Mucosa of rectum (tissue), 2 donors: ENCODE data around the gene NPFF.

Source experiments
- H3K27ac ChIP-seq, 2 donors: one replicate each; pipeline ENCODE4 v1.7.0; 2013; ENCODE audit warnings: inconsistent platforms in 2 of 2, low read depth in 2 of 2, low read length in 2 of 2
- H3K27me3 ChIP-seq, 2 donors: one replicate each; pipeline ENCODE4 v1.7.0; 2013; ENCODE audit warnings: low read length in 2 of 2; ENCODE audit not compliant: control insufficient read depth in 2 of 2, insufficient read depth in 2 of 2
- H3K36me3 ChIP-seq, 2 donors: one replicate each; pipeline ENCODE4 v1.7.0; 2013; ENCODE audit warnings: low read length in 2 of 2; ENCODE audit not compliant: control insufficient read depth in 2 of 2, insufficient read depth in 2 of 2
- H3K4me1 ChIP-seq, 2 donors: one replicate each; pipeline ENCODE4 v1.7.0; 2013; ENCODE audit warnings: low read length in 2 of 2, mild to moderate bottlenecking in 1 of 2; ENCODE audit not compliant: control insufficient read depth in 2 of 2, insufficient read depth in 2 of 2
- H3K4me3 ChIP-seq, 2 donors: one replicate each; pipeline ENCODE4 v1.7.0; 2013; ENCODE audit warnings: low read length in 2 of 2
- H3K9ac ChIP-seq, 2 donors: one replicate each; pipeline ENCODE4 v1.7.0; 2013; ENCODE audit warnings: low read length in 2 of 2, low read depth in 1 of 2, mild to moderate bottlenecking in 1 of 2
- H3K9me3 ChIP-seq, 2 donors: one replicate each; pipeline ENCODE4 v1.7.0; 2013; ENCODE audit warnings: low read length in 2 of 2; ENCODE audit not compliant: control insufficient read depth in 2 of 2
- donor health status: healthy.
- donor health status: Normal muscosa, but diverticular disease.

Gene NPFF

DNA sequence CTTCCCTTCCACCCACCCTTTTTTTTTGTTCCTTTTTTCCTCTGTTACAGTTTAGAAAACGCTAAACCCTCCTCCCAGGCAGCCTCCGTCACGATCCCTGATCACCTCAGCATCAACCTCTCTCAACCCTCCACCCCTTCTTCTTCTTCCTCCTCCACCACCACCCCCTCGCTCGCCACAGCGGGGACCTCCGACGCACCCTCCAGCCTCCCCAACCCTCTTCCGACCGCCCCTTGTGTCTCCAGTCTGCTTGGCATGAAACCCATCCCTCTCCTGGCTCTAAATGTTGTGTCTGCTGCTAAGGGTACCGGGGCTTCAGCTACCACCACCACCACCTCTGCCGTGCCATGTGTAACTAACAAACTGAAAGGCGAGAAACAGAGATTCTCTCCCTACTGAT lies 32.5 kb downstream of the NPFF start:
- H3K4me1 ChIP-seq: peaks cover 6 to 12% of the 10 kb centered on the region in 2 donors
- peaks cover 83 to 86% of the 10 kb centered on the region in 2 donors for H3K36me3 ChIP-seq
- H3K27ac ChIP-seq: peak overlapping the region in 1 of 2 donors; percentile 45
- no peak overlapping the region for H3K4me3 ChIP-seq
- H3K9ac ChIP-seq: no peak overlapping the region
- H3K9me3 ChIP-seq: no peaks in the 10 kb centered on the region
- no peaks in the 10 kb centered on the region for H3K27me3 ChIP-seq

DNA sequence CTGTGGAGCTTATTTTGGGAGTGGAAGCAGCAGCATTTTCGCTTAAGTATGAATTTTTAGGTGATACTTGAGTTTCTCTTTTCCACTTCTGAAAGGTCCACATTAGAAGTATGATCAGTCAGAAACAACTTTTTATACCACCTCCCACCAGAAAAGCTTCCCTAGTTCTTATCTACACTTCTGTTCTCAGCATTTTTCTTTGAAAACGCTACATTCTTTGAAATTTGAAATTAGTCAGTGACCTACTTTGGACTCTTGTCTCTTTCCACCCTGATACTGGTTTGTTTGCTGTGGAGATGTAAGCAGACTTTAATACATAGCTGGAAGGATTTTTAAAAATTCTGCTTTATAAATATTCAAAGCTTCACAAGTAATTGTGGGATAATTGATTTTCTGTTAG lies 33.2 kb downstream of the NPFF start:
- peaks cover 6 to 12% of the 10 kb centered on the region in 2 donors for H3K4me1 ChIP-seq
- H3K9me3 ChIP-seq: no peaks in the 10 kb centered on the region
- H3K27ac ChIP-seq: peak overlapping the region in 1 of 2 donors; percentile 43
- H3K9ac ChIP-seq: no peak overlapping the region
- no peaks in the 10 kb centered on the region for H3K27me3 ChIP-seq
- H3K36me3 ChIP-seq: peaks cover 84 to 85% of the 10 kb centered on the region in 2 donors
- no peak overlapping the region for H3K4me3 ChIP-seq

DNA sequence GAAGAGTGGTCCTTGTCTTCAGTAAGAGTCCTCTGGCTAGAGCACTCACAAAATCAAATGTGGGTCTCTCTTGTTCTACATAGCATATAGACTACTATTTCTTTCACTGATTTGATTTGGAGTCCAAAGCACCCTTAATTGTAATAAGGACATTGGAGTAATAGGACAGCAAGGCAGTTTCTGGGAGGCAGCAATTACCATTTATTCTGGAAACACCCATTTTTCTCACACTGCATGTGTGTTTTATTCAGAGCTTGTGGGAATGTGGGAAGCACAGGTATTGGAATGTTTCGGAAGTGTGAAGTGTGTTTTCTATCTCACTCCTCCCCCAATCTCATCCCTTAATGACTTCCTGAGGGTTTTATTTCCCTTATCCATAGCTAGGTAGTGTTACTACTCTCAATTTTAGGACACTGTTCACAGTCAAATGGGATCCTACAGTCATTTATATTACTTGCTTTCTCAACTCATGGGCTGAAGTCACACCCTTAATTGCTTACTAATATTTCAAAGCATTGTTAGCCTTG lies 35.2 kb downstream of the NPFF start:
- Histone ChIP-seq H3K9ac (no peak overlapping the region), H3K9me3 (no peaks in the 10 kb centered on the region), H3K27me3 (no peaks in the 10 kb centered on the region), H3K36me3 (peaks cover 89 to 90% of the 10 kb centered on the region in 2 donors), H3K4me1 (peaks cover 6 to 12% of the 10 kb centered on the region in 2 donors), H3K4me3 (no peak overlapping the region), H3K27ac (no peak overlapping the region)

DNA sequence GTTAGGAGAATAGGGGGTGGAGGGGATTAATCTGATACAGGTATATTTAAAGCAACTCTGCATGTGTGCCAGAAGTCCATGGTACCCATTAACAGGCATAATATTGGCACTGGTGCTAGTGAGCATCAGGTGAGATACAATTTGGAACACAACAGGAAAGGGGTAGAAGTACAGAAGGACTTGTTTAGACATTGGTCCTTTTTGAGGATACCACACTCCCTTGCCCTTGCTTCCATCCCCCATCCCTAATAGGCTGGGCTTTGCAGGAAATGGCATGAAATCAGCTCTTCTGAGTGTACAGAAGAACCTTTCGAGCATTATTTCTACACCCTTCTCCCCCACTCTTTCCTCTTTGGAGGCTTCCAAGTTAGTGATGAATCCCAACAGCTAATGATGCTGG lies 39.0 kb downstream of the NPFF start:
- Histone ChIP-seq H3K4me3 (no peak overlapping the region), H3K9me3 (no peaks in the 10 kb centered on the region), H3K27me3 (no peaks in the 10 kb centered on the region), H3K4me1 (no peaks in the 10 kb centered on the region), H3K9ac (no peak overlapping the region), H3K36me3 (peaks cover 89 to 91% of the 10 kb centered on the region in 2 donors), H3K27ac (no peak overlapping the region)

DNA sequence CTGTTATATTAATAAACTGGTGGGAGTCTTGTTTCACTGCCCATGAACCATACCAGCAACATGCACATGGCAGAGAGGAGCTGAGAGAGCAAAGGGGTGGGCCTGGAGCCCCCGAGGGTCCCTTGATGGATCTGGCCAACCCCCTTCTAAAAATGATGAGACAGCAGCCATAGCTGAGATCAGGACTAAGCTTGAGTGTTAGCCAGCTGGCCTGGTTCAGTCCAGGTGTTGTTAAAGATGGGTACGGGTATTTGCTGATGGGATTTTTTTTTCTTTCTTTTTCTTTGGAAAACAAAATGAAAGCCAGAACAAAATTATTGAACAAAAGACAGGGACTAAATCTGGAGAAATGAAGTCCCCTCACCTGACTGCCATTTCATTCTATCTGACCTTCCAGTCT lies 39.4 kb downstream of the NPFF start:
- H3K9ac ChIP-seq: no peak overlapping the region
- H3K27ac ChIP-seq: no peak overlapping the region
- no peaks in the 10 kb centered on the region for H3K9me3 ChIP-seq
- peaks cover 91 to 94% of the 10 kb centered on the region in 2 donors for H3K36me3 ChIP-seq
- no peak overlapping the region for H3K4me3 ChIP-seq
- H3K4me1 ChIP-seq: no peaks in the 10 kb centered on the region
- H3K27me3 ChIP-seq: no peaks in the 10 kb centered on the region

GRCh38 chr12:53467082-53467481 lies 40.2 kb downstream of the NPFF start:
- no peak overlapping the region for H3K27ac ChIP-seq
- no peak overlapping the region for H3K9ac ChIP-seq
- no peaks in the 10 kb centered on the region for H3K27me3 ChIP-seq
- peaks cover 91 to 97% of the 10 kb centered on the region in 2 donors for H3K36me3 ChIP-seq
- H3K4me3 ChIP-seq: no peak overlapping the region
- H3K9me3 ChIP-seq: no peaks in the 10 kb centered on the region
- H3K4me1 ChIP-seq: no peaks in the 10 kb centered on the region

GRCh38 chr12:53466640-53467039 lies 40.6 kb downstream of the NPFF start:
- peaks cover 92 to 97% of the 10 kb centered on the region in 2 donors for H3K36me3 ChIP-seq
- no peaks in the 10 kb centered on the region for H3K27me3 ChIP-seq
- H3K9ac ChIP-seq: no peak overlapping the region
- no peaks in the 10 kb centered on the region for H3K9me3 ChIP-seq
- H3K4me1 ChIP-seq: no peaks in the 10 kb centered on the region
- H3K4me3 ChIP-seq: no peak overlapping the region
- no peak overlapping the region for H3K27ac ChIP-seq

DNA sequence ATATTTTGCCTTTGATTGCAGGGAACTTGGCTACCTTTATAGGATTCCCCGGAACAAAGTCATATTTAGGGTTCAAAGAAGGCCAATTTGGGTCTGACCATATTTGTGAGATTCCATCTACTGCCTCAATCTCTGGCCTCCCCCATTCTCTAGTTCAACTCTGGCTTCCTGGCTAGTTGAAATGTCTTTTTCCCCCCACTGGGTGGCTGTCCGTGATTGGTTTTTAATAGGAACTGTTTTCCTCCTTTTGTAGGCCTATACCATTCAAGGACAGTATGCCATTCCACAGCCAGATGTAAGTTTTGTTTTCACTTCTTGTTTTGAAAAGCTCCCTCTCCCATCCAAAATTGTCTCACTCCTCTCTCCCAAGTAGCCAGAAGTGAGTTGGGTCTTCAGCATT lies 41.6 kb downstream of the NPFF start:
- Histone ChIP-seq H3K36me3 (peaks cover 92 to 97% of the 10 kb centered on the region in 2 donors), H3K4me3 (no peak overlapping the region), H3K9ac (no peak overlapping the region), H3K4me1 (no peaks in the 10 kb centered on the region), H3K27ac (no peak overlapping the region), H3K27me3 (no peaks in the 10 kb centered on the region), H3K9me3 (no peaks in the 10 kb centered on the region)

- Histone ChIP-seq H3K27me3 (no peaks in the 10 kb centered on the region), H3K4me1 (no peaks in the 10 kb centered on the region), H3K36me3 (peaks cover 93 to 98% of the 10 kb centered on the region in 2 donors), H3K9ac (no peak overlapping the region), H3K27ac (no peak overlapping the region), H3K9me3 (no peaks in the 10 kb centered on the region), H3K4me3 (no peak overlapping the region)
Observed at GRCh38 chr12:53464685-53465418, 42.4 kb downstream of the NPFF start.

- Histone ChIP-seq H3K27me3 (no peaks in the 10 kb centered on the region), H3K9me3 (no peaks in the 10 kb centered on the region), H3K9ac (no peak overlapping the region), H3K36me3 (peaks cover 93 to 99% of the 10 kb centered on the region in 2 donors), H3K4me3 (no peak overlapping the region), H3K4me1 (no peaks in the 10 kb centered on the region), H3K27ac (no peak overlapping the region)
Observed at GRCh38 chr12:53463802-53464560, 43.3 kb downstream of the NPFF start.
